AG04449 (cell line): Measurements from ENCODE around the gene GDF15.

ENCODE experiments used
- CTCF ChIA-PET: fragments of 350-600 bp; formaldehyde crosslinking; extraction: SDS; loops from one replicate; lab custom pipeline; 2021; ENCODE audit warnings: antibody characterized with exemption; lab: Yijun Ruan, JAX
- POLR2A ChIA-PET: fragments of 400-600, 350-600 bp; formaldehyde crosslinking; extraction: SDS; loops from one replicate; lab custom pipeline; 2020; ENCODE audit warnings: antibody characterized with exemption, inconsistent platforms; lab: Yijun Ruan, JAX
- DNase-seq: peaks from one replicate; pipeline ENCODE4 v3.0.0-alpha.2; 2010; ENCODE audit warnings: low read depth, low spot score
- H3K4me3 ChIP-seq: 2 replicates; pipeline ENCODE4 v1.5.1; 2011; ENCODE audit warnings: low read depth, mild to moderate bottlenecking, control low read depth, low read length
- CTCF ChIP-seq: IDR thresholded peaks from one replicate; pipeline ENCODE4 v1.5.1; 2011; ENCODE audit warnings: mild to moderate bottlenecking, moderate library complexity, low read length, control low read depth, inconsistent platforms; ENCODE audit not compliant: insufficient read depth; ENCODE audit errors: missing control alignments

GDF15 gene

GRCh38 chr19:18366021-18366435, 19.9 kb upstream of the GDF15 start:
- no peak overlapping the region for H3K4me3 ChIP-seq
- no peak for TF ChIP-seq CTCF
- CTCF ChIA-PET: interaction anchor here (1.1 to 2.7 kb wide), 7 partner anchors 15 to 253 kb away, joined by 3 to 21 read pairs (median 4); partner anchors contain the start of gene GDF15
- POLR2A ChIA-PET: interaction anchor here (1.3 kb wide), 1 partner anchor 20 kb away, joined by 6 read pairs; the partner anchor contains the start of gene GDF15
- DNase-seq: no peak

GRCh38 chr19:18368504-18369222, 17.3 kb upstream of the GDF15 start:
- CTCF ChIA-PET: interaction anchor here (1.2 to 1.5 kb wide), 3 partner anchors 21 to 33 kb away, joined by 3 to 6 read pairs (median 4); no protein-coding TSS in a partner anchor
- POLR2A ChIA-PET: interaction anchor here (1.3 to 1.8 kb wide), 2 partner anchors 50 to 87 kb away, joined by 5 to 6 read pairs; partner anchors contain the start of genes JUND and SSBP4
- no peak for TF ChIP-seq CTCF

GRCh38 chr19:18373407-18373891, 12.5 kb upstream of the GDF15 start:
- DNase-seq: no peak
- CTCF ChIA-PET: interaction anchor here (1.2 to 2.1 kb wide), 4 partner anchors 13 to 34 kb away, joined by 3 to 18 read pairs (median 3); partner anchors contain the start of gene GDF15
- H3K4me3 ChIP-seq: no peak overlapping the region
- POLR2A ChIA-PET: interaction anchor here (0.6 to 2.7 kb wide), 4 partner anchors 9 to 51 kb away, joined by 3 to 17 read pairs (median 4); partner anchors contain the start of gene GDF15
- no peak for TF ChIP-seq CTCF

More at GRCh38 chr19:18368504-18369222, 17.3 kb upstream of the GDF15 start:
- H3K4me3 ChIP-seq: no peak overlapping the region
- DNase-seq: no peak

GRCh38 chr19:18373892-18374629, 11.9 kb upstream of the GDF15 start:
- ChIA-PET POLR2A (interaction anchor here (0.6 to 2.7 kb wide), 4 partner anchors 10 to 52 kb away, joined by 3 to 17 read pairs (median 4); partner anchors contain the start of gene GDF15), CTCF (interaction anchor here (0.7 to 2.1 kb wide), 4 partner anchors 12 to 95 kb away, joined by 3 to 18 read pairs (median 3); partner anchors contain the start of gene GDF15)
- peak; percentile 91 for DNase-seq
- no peak overlapping the region for H3K4me3 ChIP-seq
- TF ChIP-seq CTCF: no peak

- ChIA-PET CTCF (interaction anchor here (1.0 to 1.1 kb wide), 2 partner anchors 9 to 11 kb away, joined by 3 to 7 read pairs; partner anchors contain the start of gene GDF15), POLR2A (no interaction called here)
- H3K4me3 ChIP-seq: no peak overlapping the region
- DNase-seq: no peak
- TF ChIP-seq CTCF: no peak
Observed at GRCh38 chr19:18377026-18377425, 8.9 kb upstream of the GDF15 start.
